CD4-positive, alpha-beta memory T cell (primary cell): ENCODE data around the gene TMEM204. TPM values are rescaled to one million over a fixed set of nuclear protein-coding genes. Genes with fewer than 3 reads are reported as not detected.

Experiments
- CTCF ChIA-PET: fragments of 350-600 bp; sonication (Branson Sonifier 250); formaldehyde crosslinking; loops from one replicate; lab custom pipeline; 2021; ENCODE audit warnings: inconsistent platforms; ENCODE audit not compliant: partially characterized antibody; lab: Charles Lee
- POLR2A ChIA-PET: fragments of 350-600 bp; sonication (Branson Sonifier 250); formaldehyde crosslinking; loops from one replicate; lab custom pipeline; 2021; ENCODE audit not compliant: partially characterized antibody; lab: Charles Lee
- DNase-seq, 5 donors: peaks; one replicate each; pipeline versions ENCODE4 v3.0.0 to v3.0.0-alpha.2; 2020 to 2022; ENCODE audit warnings: mixed read lengths in 1 of 5
- H3K27ac ChIP-seq: one replicate; pipeline ENCODE4 v1.7.0; 2013; ENCODE audit warnings: low read depth, low read length
- H3K27me3 ChIP-seq: 2 replicates; pipeline ENCODE4 v1.7.0; 2013; ENCODE audit warnings: mild to moderate bottlenecking, low read length, moderate library complexity; ENCODE audit not compliant: insufficient read depth
- H3K36me3 ChIP-seq: 2 replicates; pipeline ENCODE4 v1.7.0; 2013; ENCODE audit warnings: mild to moderate bottlenecking, low read length, moderate library complexity; ENCODE audit not compliant: insufficient read depth
- H3K4me1 ChIP-seq: 2 replicates; pipeline ENCODE4 v1.7.0; 2013; ENCODE audit warnings: mild to moderate bottlenecking, low read length, moderate library complexity; ENCODE audit not compliant: insufficient read depth
- H3K4me3 ChIP-seq, 2 donors: one replicate each; pipeline ENCODE4 v1.7.0; 2013; ENCODE audit warnings: low read length in 2 of 2, mild to moderate bottlenecking in 1 of 2
- H3K9me3 ChIP-seq, 2 donors: one replicate each; pipeline ENCODE4 v1.7.0; 2013; ENCODE audit warnings: low read length in 2 of 2, control low read depth in 1 of 2; ENCODE audit not compliant: control insufficient read depth in 1 of 2
- H3K27ac Mint-ChIP-seq, 7 donors: one replicate each; pipeline ENCODE4 v1.8.0; 2020 to 2021; ENCODE audit warnings: mixed read lengths in 7 of 7, mild to moderate bottlenecking in 6 of 7, inconsistent platforms in 3 of 7, moderate library complexity in 3 of 7
- H3K27me3 Mint-ChIP-seq, 2 donors: one replicate each; pipeline ENCODE4 v1.8.0; 2020 to 2021; ENCODE audit warnings: mixed read lengths in 2 of 2
- H3K36me3 Mint-ChIP-seq, 2 donors: one replicate each; pipeline ENCODE4 v1.8.0; 2020 to 2021; ENCODE audit warnings: mixed read lengths in 2 of 2, inconsistent platforms in 1 of 2, mild to moderate bottlenecking in 1 of 2
- H3K4me1 Mint-ChIP-seq, 4 donors: one replicate each; pipeline ENCODE4 v1.8.0; 2020 to 2021; ENCODE audit warnings: mixed read lengths in 4 of 4, mild to moderate bottlenecking in 1 of 4
- H3K4me3 Mint-ChIP-seq, 8 donors: one replicate each; pipeline ENCODE4 v1.8.0; 2020 to 2021; ENCODE audit warnings: mixed read lengths in 8 of 8, mild to moderate bottlenecking in 7 of 8, moderate library complexity in 6 of 8, inconsistent platforms in 3 of 8
- H3K9me3 Mint-ChIP-seq, 8 donors: one replicate each; pipeline ENCODE4 v1.8.0; 2020 to 2021; ENCODE audit warnings: mixed read lengths in 8 of 8, mild to moderate bottlenecking in 5 of 8, inconsistent platforms in 3 of 8, moderate library complexity in 1 of 8
- intact Hi-C: fragments of 100-400 bp; cut with micrococcal nuclease; formaldehyde crosslinking; loops from one replicate; pipeline ENCODE4 v1.15.1; 2023
- polyA plus RNA-seq, 2 donors: library from polyadenylated mRNA; unstranded; fragments of 300-500 nt; fragmentation: Illumina TruSeq; gene quantifications; one replicate each; pipeline ENCODE4 v1.2.3, GENCODE V29; 2021
- total RNA-seq, 2 experiments: library from RNA; stranded (reverse); gene quantifications; one replicate each; pipeline ENCODE4 v1.2.3, GENCODE V29; 2021

The TMEM204 gene
- total and polyA plus RNA-seq, 4 experiments from 2014 or later: 95.9 to 125 (median 111) TPM

DNA sequence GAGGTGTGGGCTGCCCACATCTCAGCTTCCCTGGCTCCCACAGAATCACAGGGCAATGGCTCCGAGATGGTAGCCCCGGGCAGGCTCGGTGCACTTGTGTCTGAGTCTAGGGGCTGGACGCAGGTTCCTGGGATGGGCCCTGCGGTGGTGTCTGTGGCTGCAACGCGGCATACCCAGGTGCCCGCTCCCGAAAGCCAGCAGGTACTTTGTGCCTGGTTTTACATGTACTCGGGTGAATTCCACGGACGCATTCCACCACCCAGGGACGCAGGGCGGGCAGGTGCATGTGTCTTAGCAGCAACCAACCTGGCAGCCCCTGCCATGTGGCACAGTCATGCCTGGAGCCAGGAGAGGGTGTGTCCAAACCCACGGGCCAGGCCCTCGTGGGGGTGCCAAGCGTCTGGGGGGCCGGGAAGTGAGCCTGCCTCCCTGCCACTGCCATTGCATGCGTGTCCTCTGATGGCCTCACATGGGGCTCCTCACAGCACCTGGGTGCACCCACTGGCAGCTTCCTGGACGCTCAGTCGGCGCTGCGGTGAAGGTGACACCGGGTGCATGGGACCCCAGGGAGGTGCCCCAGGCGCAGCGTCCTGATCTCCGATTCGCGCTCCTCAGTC is 4.4 kb upstream of the TMEM204 start:
- Mint-ChIP-seq H3K4me3 (peak overlapping the region in 3 of 8 donors; percentile 12 to 53 (median 46)), H3K9me3 (no peaks in the 10 kb centered on the region), H3K27me3 (no peaks in the 10 kb centered on the region), H3K36me3 (no peaks in the 10 kb centered on the region), H3K27ac (peak overlapping the region in 5 of 7 donors; percentile 38 to 79 (median 66)), H3K4me1 (peaks cover 17 to 47% (median 31%) of the 10 kb centered on the region in 4 donors)
- Histone ChIP-seq H3K9me3 (no peaks in the 10 kb centered on the region), H3K27ac (no peak overlapping the region), H3K4me3 (no peak overlapping the region), H3K27me3 (no peaks in the 10 kb centered on the region), H3K4me1 (peaks cover 48% of the 10 kb centered on the region), H3K36me3 (no peaks in the 10 kb centered on the region)
- CTCF ChIA-PET: no interaction called here
- intact Hi-C loops: loop anchor here (5.0 kb wide), 1 partner anchor 178 kb away; the partner anchor contains the start of gene MAPK8IP3
- DNase-seq: no peak
- POLR2A ChIA-PET: no interaction called here

DNA sequence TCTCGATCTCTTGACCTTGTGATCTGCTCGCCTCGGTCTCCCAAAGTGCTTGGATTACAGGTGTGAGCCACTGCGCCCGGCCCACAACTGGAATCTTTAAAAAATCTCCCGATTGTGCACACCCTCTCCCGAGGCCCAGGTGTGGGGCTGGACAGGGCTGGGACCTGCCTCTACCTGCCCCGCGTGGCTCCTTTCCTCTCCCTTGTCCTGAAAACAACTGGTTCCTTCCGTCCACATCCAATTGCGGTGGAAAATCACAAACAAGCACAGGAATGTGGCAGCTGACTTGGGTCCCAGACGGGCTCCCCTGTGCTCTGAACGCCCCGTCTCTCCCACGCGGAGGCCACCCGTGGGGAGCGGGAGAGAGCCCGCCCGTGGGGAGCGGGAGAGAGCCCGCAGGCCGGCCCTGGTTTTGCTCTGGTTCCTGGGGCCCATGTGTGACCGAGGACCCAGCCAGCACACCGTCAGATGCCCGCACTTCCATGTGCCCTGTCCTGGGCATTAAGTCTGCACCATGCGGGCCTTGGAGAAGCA is 3.0 kb upstream of the TMEM204 start:
- Mint-ChIP-seq H3K36me3 (peaks cover 7 to 9% of the 10 kb centered on the region in 2 donors), H3K4me1 (peaks cover 17 to 51% (median 31%) of the 10 kb centered on the region in 4 donors), H3K9me3 (no peaks in the 10 kb centered on the region), H3K4me3 (peak overlapping the region in 2 of 8 donors; percentile 13 to 54), H3K27me3 (no peaks in the 10 kb centered on the region), H3K27ac (peak overlapping the region in 5 of 7 donors; percentile 37 to 60 (median 55))
- H3K9me3 ChIP-seq: no peaks in the 10 kb centered on the region
- H3K27ac ChIP-seq: no peak overlapping the region
- H3K4me3 ChIP-seq: no peak overlapping the region
- H3K36me3 ChIP-seq: no peaks in the 10 kb centered on the region
- intact Hi-C loops: no loop called here
- DNase-seq: no peak
- ChIA-PET POLR2A (no interaction called here), CTCF (no interaction called here)
- H3K27me3 ChIP-seq: no peaks in the 10 kb centered on the region
- peaks cover 44% of the 10 kb centered on the region for H3K4me1 ChIP-seq

DNA sequence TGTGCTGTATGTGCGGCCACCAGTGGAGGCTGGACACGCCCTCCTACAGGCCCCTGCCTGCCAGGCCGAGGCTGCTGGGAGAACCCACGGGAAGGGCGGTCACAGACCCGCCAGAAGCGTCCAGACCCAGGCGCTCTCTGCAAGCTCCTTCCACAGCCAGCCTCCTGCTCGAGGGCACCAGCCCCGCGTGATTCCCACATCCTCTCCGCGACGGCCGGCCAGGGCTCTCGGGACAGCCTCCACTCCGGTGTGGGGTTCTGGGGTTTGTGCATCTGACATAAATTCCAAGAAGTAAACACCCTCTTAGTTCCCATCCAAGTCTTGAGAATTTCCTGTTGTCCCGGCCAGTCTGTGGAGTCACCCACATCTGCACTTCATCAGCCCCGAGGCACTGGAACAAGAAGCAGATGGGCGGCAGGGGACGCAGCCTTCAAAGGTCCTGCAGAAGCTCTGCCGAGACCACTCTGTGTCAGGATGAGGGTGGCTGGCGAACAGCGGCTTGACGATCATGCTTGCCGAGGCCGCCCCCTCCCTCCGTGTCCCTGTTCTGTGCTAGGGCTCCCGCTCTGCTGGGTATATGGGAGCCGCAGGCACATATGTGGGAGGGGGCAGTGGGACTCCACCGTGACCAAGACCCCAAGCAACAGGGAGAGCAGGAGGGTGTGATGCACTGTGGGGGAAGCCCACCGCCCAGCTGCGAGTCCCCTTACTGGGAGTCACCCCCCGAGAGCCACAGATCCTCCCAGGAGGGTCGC is 2.4 kb upstream of the TMEM204 start:
- Histone ChIP-seq H3K27ac (no peak overlapping the region), H3K27me3 (no peaks in the 10 kb centered on the region), H3K9me3 (no peaks in the 10 kb centered on the region), H3K4me3 (no peak overlapping the region), H3K4me1 (peaks cover 42% of the 10 kb centered on the region), H3K36me3 (peaks cover 6% of the 10 kb centered on the region)
- CTCF ChIA-PET: interaction anchor here (0.9 kb wide), 1 partner anchor 80 kb away, joined by 3 read pairs; no protein-coding TSS in a partner anchor
- Mint-ChIP-seq H3K4me1 (peaks cover 13 to 48% (median 27%) of the 10 kb centered on the region in 4 donors), H3K27me3 (no peaks in the 10 kb centered on the region), H3K9me3 (no peaks in the 10 kb centered on the region), H3K36me3 (peaks cover 8 to 13% of the 10 kb centered on the region in 2 donors), H3K27ac (peak overlapping the region in 1 of 7 donors; percentile 42), H3K4me3 (peak overlapping the region in 1 of 8 donors; percentile 11)
- DNase-seq: no peak
- POLR2A ChIA-PET: interaction anchor here (0.9 kb wide), 1 partner anchor 15 kb away, joined by 3 read pairs; no protein-coding TSS in a partner anchor
- intact Hi-C loops: no loop called here

DNA sequence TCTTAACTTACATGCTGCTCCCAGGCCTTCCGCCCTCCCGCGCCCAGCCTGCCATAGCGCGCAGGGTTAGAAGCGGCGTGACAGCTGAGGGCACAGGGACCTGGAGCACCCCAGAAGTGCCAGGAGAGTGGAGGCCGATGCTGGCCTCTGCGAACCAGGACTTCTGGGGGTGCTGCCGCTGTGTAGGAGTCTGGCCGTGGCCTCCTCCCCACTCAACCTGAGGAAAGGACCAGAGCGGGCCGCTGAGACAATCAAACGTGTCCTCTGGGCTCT is 1.9 kb upstream of the TMEM204 start:
- Mint-ChIP-seq H3K4me3 (peak overlapping the region in 1 of 8 donors; percentile 11), H3K27me3 (no peaks in the 10 kb centered on the region), H3K9me3 (no peaks in the 10 kb centered on the region), H3K4me1 (peaks cover 14 to 51% (median 31%) of the 10 kb centered on the region in 4 donors), H3K36me3 (peaks cover 12 to 19% of the 10 kb centered on the region in 2 donors), H3K27ac (no peak overlapping the region)
- H3K4me3 ChIP-seq: no peak overlapping the region
- H3K4me1 ChIP-seq: peaks cover 42% of the 10 kb centered on the region
- intact Hi-C loops: no loop called here
- no peak overlapping the region for H3K27ac ChIP-seq
- ChIA-PET POLR2A (interaction anchor here (0.9 to 4.6 kb wide), 3 partner anchors 15 to 80 kb away, joined by 3 to 30 read pairs (median 3); partner anchors contain the start of gene TELO2), CTCF (interaction anchor here (0.9 kb wide), 1 partner anchor 79 kb away, joined by 3 read pairs; no protein-coding TSS in a partner anchor)
- no peak for DNase-seq
- H3K36me3 ChIP-seq: peaks cover 11% of the 10 kb centered on the region
- H3K27me3 ChIP-seq: no peaks in the 10 kb centered on the region
- H3K9me3 ChIP-seq: no peaks in the 10 kb centered on the region

DNA sequence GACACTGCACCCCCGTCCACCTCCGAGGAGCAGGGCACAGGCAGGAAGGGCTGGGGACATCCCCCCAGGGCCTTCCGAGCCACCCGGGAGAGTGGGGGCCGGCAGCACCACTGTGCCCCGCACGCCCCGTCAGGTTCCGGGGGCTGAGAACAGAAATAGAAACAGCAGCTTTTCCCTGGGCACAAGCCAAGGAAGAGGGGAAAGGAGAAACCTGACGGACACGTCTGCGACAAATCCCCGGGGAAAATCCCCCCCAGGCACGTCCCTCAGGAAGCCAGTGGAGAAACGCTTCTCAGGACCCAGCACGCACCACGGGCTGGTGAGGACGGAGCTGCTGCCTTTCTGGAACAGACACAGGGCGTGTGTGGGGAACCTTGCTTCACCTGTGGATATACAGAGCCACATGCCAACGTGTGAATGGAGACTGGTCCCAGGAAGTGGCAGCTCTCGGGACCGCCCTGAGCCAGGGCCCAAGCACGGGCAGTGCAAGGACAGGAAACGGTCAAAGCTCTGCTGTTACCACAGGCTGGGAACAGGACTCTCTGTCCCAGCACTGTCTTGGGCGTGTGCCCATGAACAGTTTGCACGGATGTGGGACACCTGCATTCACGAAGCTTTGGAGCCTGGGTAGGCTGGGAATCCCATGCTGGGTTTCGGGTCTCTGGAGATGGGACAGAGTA is 1.2 kb upstream of the TMEM204 start:
- H3K9me3 Mint-ChIP-seq: no peaks in the 10 kb centered on the region
- peaks cover 19 to 51% (median 32%) of the 10 kb centered on the region in 4 donors for H3K4me1 Mint-ChIP-seq
- H3K36me3 Mint-ChIP-seq: peaks cover 17 to 23% of the 10 kb centered on the region in 2 donors
- ChIA-PET POLR2A (interaction anchor here (1.2 to 4.6 kb wide), 7 partner anchors 8 to 174 kb away, joined by 3 to 30 read pairs (median 6); partner anchors contain the start of genes JPT2, MAPK8IP3 and TELO2), CTCF (no interaction called here)
- H3K27me3 Mint-ChIP-seq: no peaks in the 10 kb centered on the region
- Histone ChIP-seq H3K27ac (no peak overlapping the region), H3K9me3 (no peaks in the 10 kb centered on the region), H3K27me3 (no peaks in the 10 kb centered on the region), H3K36me3 (peaks cover 18% of the 10 kb centered on the region), H3K4me3 (no peak overlapping the region), H3K4me1 (peaks cover 42% of the 10 kb centered on the region)
- peak overlapping the region in 6 of 8 donors; percentile 25 to 100 (median 96) for H3K4me3 Mint-ChIP-seq
- peak overlapping the region in 4 of 7 donors; percentile 29 to 56 (median 38) for H3K27ac Mint-ChIP-seq
- intact Hi-C loops: no loop called here
- DNase-seq: no peak

DNA sequence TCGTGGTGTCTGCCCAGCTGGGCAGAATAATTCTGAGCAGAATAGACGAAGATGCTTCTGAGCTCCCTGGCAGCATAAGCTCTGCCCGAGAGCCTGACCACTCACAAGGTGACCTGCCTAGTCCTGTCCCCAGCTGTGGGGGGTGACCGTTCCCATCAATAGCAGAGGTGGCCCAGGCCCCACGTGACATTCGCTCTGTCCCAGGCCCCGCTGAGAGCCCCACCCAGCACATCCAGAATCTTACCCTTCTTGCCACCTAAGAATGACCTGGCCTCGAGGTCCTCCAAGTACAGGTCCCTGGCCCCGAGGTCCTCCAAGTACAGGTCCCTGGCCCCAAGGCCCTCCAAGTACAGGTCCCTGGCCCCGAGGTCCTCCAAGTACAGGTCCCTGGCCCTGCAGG is 695 bp upstream of the TMEM204 start:
- intact Hi-C loops: no loop called here
- Histone ChIP-seq H3K27me3 (no peaks in the 10 kb centered on the region), H3K4me1 (peaks cover 42% of the 10 kb centered on the region), H3K9me3 (no peaks in the 10 kb centered on the region), H3K4me3 (peak overlapping the region in 1 of 2 donors; percentile 82), H3K27ac (peak overlapping the region; percentile 73), H3K36me3 (peaks cover 22% of the 10 kb centered on the region)
- H3K27me3 Mint-ChIP-seq: no peaks in the 10 kb centered on the region
- H3K4me3 Mint-ChIP-seq: peak overlapping the region; percentile 94 to 100 (median 98)
- H3K4me1 Mint-ChIP-seq: peaks cover 22 to 51% (median 35%) of the 10 kb centered on the region in 4 donors
- peak overlapping the region in 6 of 7 donors; percentile 53 to 93 (median 81) for H3K27ac Mint-ChIP-seq
- peaks cover 21 to 28% of the 10 kb centered on the region in 2 donors for H3K36me3 Mint-ChIP-seq
- ChIA-PET POLR2A (interaction anchor here (1.0 to 4.6 kb wide), 16 partner anchors 9 to 250 kb away, joined by 3 to 47 read pairs (median 5); partner anchors contain the start of genes CLCN7, CRAMP1, IFT140 and JPT2), CTCF (interaction anchor here (0.6 kb wide), 1 partner anchor 70 kb away, joined by 3 read pairs; no protein-coding TSS in a partner anchor)
- H3K9me3 Mint-ChIP-seq: no peaks in the 10 kb centered on the region
- no peak for DNase-seq
